HL-60 (cell line): Measurements from ENCODE around the gene PKP3.

Experiments used
- DNase-seq, 2 experiments: peaks; one replicate each; pipeline ENCODE4 v3.0.0-alpha.2; 2010 to 2020; ENCODE audit warnings: low read depth in 1 of 2, low spot score in 1 of 2
- H3K27ac ChIP-seq: fragments of 250-450 bp; sonication (Bioruptor Pico); replicated peaks from 2 replicates; pipeline ENCODE4 v1.5.1; 2020; ENCODE audit warnings: mild to moderate bottlenecking, moderate library complexity
- H3K27me3 ChIP-seq: fragments of 250-450 bp; sonication (Bioruptor Pico); 2 replicates; pipeline ENCODE4 v1.5.1; 2021; ENCODE audit warnings: mild to moderate bottlenecking, moderate library complexity; ENCODE audit not compliant: insufficient read depth, poor library complexity, severe bottlenecking
- H3K4me3 ChIP-seq: replicated peaks from 2 replicates; pipeline ENCODE4 v1.5.1; 2011; ENCODE audit warnings: mild to moderate bottlenecking, control low read depth, low read length; ENCODE audit not compliant: insufficient read depth
- CTCF ChIP-seq: IDR thresholded peaks from one replicate; pipeline ENCODE4 v1.5.1; 2011; ENCODE audit warnings: low read length, control low read depth, inconsistent platforms; ENCODE audit not compliant: insufficient read depth
- GABPA ChIP-seq: IDR thresholded peaks from 2 replicates; pipeline ENCODE4 v1.6.1; 2012; ENCODE audit warnings: low read depth
- POLR2AphosphoS5 ChIP-seq: IDR thresholded peaks from 2 replicates; pipeline ENCODE4 v1.6.1; 2012; ENCODE audit warnings: low read depth
- REST ChIP-seq: IDR thresholded peaks from 2 replicates; pipeline ENCODE4 v1.6.1; 2012; ENCODE audit warnings: low read depth; ENCODE audit not compliant: insufficient replicate concordance
- SPI1 ChIP-seq: IDR thresholded peaks from 2 replicates; pipeline ENCODE4 v1.6.1; 2012; ENCODE audit warnings: low read depth, mild to moderate bottlenecking, borderline replicate concordance

The PKP3 gene

GRCh38 chr11:380095-380480 is 13.9 kb upstream of the PKP3 start:
- H3K27ac ChIP-seq: no peak overlapping the region
- TF ChIP-seq POLR2AphosphoS5: no peak
- no peak for TF ChIP-seq REST
- no peak for TF ChIP-seq GABPA
- no peak for TF ChIP-seq SPI1
- no peak for TF ChIP-seq CTCF

GRCh38 chr11:380491-380890 is 13.5 kb upstream of the PKP3 start:
- Histone ChIP-seq H3K4me3 (no peak overlapping the region), H3K27ac (no peak overlapping the region), H3K27me3 (peaks cover 2% of the 10 kb centered on the region)
- no peak for TF ChIP-seq SPI1
- no peak for TF ChIP-seq CTCF
- no peak for TF ChIP-seq GABPA
- TF ChIP-seq POLR2AphosphoS5: no peak
- no peak for TF ChIP-seq REST
- no peak for DNase-seq

More at GRCh38 chr11:380095-380480, 13.9 kb upstream of the PKP3 start:
- H3K27me3 ChIP-seq: peaks cover 2% of the 10 kb centered on the region
- no peak overlapping the region for H3K4me3 ChIP-seq
- DNase-seq: no peak

GRCh38 chr11:380996-381395 is 13.0 kb upstream of the PKP3 start:
- peaks cover 2% of the 10 kb centered on the region for H3K27me3 ChIP-seq
- no peak for TF ChIP-seq SPI1

GRCh38 chr11:381501-382072 is 12.4 kb upstream of the PKP3 start:
- TF ChIP-seq REST: no peak
- TF ChIP-seq GABPA: no peak
- no peak for TF ChIP-seq SPI1
- no peak for TF ChIP-seq POLR2AphosphoS5
- TF ChIP-seq CTCF: no peak
- no peak overlapping the region for H3K27ac ChIP-seq

More at GRCh38 chr11:380996-381395, 13.0 kb upstream of the PKP3 start:
- Histone ChIP-seq H3K4me3 (no peak overlapping the region), H3K27ac (no peak overlapping the region)
- DNase-seq: no peak

More at GRCh38 chr11:381501-382072, 12.4 kb upstream of the PKP3 start:
- Histone ChIP-seq H3K4me3 (no peak overlapping the region), H3K27me3 (peaks cover 2% of the 10 kb centered on the region)
- DNase-seq: no peak
